K562 (cell line): ENCODE measurements around the gene LIN28B. TPM values are rescaled to one million over a fixed set of nuclear protein-coding genes. Genes with fewer than 3 reads are reported as not detected.

Experiments
- ATAC-seq: fragments of 200-7000 bp; cut with Tn5 transposase; 3 replicates; pipeline ENCODE4 v1.9.1; 2020; ENCODE audit warnings: moderate library complexity
- BruUV-seq: library from RNA; stranded (reverse); fragments of 400-500 nt; replicated peaks from 2 replicates; lab custom pipeline; 2021; lab: Mats Ljungman, UMichigan
- CTCF ChIA-PET: fragments of 300-600 bp; formaldehyde crosslinking; extraction: SDS; loops from one replicate; lab custom pipeline; 2021; ENCODE audit warnings: low intra/inter-chr PET ratio; lab: Yijun Ruan, JAX
- POLR2A ChIA-PET: fragments of 300-600, 350-650 bp; sonication (Branson Sonifier 250); formaldehyde crosslinking; extraction: SDS; loops from one replicate; lab custom pipeline; 2021; ENCODE audit warnings: antibody characterized with exemption, inconsistent platforms; lab: Yijun Ruan, JAX
- DNase-seq, 4 experiments: peaks; one replicate each; pipeline versions ENCODE4 v3.0.0 to v3.0.0-alpha.2; 2011 to 2018; ENCODE audit warnings: low spot score in 3 of 4, mixed read lengths in 3 of 4; ENCODE audit errors: extremely low read depth in 1 of 4
- FAIRE-seq: peaks from 2 replicates; lab custom pipeline; 2011; peaks lifted over from hg19 to GRCh38; lab: Jason Lieb, UNC
- H2AFZ ChIP-seq: 2 replicates; pipeline ENCODE4 v1.6.0; 2011; ENCODE audit warnings: low read depth, low read length, control low read depth, inconsistent platforms
- H3K27ac ChIP-seq: fragments of 200-600 bp; 3 replicates; pipeline ENCODE4 v1.8.0; 2011; ENCODE audit warnings: low read depth, mild to moderate bottlenecking, control low read depth, inconsistent platforms, low read length, moderate library complexity, mixed read lengths; ENCODE audit errors: extremely low read depth
- H3K27me3 ChIP-seq, 2 experiments: fragments of 300-600 bp in 1 of 2; 2 replicates in 1 of 2; 3 replicates in 1 of 2; pipeline versions ENCODE4 v1.6.0 to v1.8.0; 2011; ENCODE audit warnings: inconsistent platforms in 2 of 2, low read length in 2 of 2, mild to moderate bottlenecking in 1 of 2, mixed read lengths in 1 of 2, moderate library complexity in 1 of 2; ENCODE audit not compliant: control insufficient read depth in 2 of 2, insufficient read depth in 2 of 2
- H3K36me3 ChIP-seq: fragments of 300-600 bp; 3 replicates; pipeline ENCODE4 v1.8.0; 2011; ENCODE audit warnings: mild to moderate bottlenecking, low read length, inconsistent platforms; ENCODE audit not compliant: control insufficient read depth, insufficient read depth
- H3K4me1 ChIP-seq, 2 experiments: fragments of 200-600 bp in 1 of 2; replicated peaks in 1 of 2; 2 replicates in 1 of 2; 3 replicates in 1 of 2; pipeline versions ENCODE4 v1.5.1 to v1.8.0; 2011; ENCODE audit warnings: inconsistent platforms in 2 of 2, low read length in 2 of 2, mild to moderate bottlenecking in 1 of 2, mixed read lengths in 1 of 2, moderate library complexity in 1 of 2; ENCODE audit not compliant: control insufficient read depth in 2 of 2, insufficient read depth in 2 of 2
- H3K4me2 ChIP-seq: 2 replicates; pipeline ENCODE4 v1.6.1; 2011; ENCODE audit warnings: low read length, control low read depth, inconsistent platforms, mixed read lengths; ENCODE audit not compliant: insufficient read depth
- H3K4me3 ChIP-seq: fragments of 200-600 bp; sonication (generic), shearing (Covaris generic); 2 replicates; pipeline ENCODE4 v1.5.1; 2016; ENCODE audit warnings: control low read depth, inconsistent platforms
- H3K79me2 ChIP-seq: fragments of 200-600 bp; 3 replicates; pipeline ENCODE4 v1.8.0; 2011; ENCODE audit warnings: low read length, inconsistent platforms; ENCODE audit not compliant: control insufficient read depth, insufficient read depth
- H3K9ac ChIP-seq, 2 experiments: 2 replicates each; pipeline versions ENCODE4 v1.6.0 to v1.6.1; 2011; ENCODE audit warnings: low read depth in 2 of 2, low read length in 2 of 2, control low read depth in 1 of 2, inconsistent platforms in 1 of 2, mild to moderate bottlenecking in 1 of 2, mixed read lengths in 1 of 2; ENCODE audit not compliant: insufficient read depth in 1 of 2
- H3K9me1 ChIP-seq: one replicate; pipeline ENCODE4 v1.6.0; 2011; ENCODE audit warnings: inconsistent platforms, mild to moderate bottlenecking, low read length, moderate library complexity; ENCODE audit not compliant: control insufficient read depth, insufficient read depth
- H3K9me3 ChIP-seq: replicated peaks from 2 replicates; pipeline ENCODE4 v1.5.1; 2011; ENCODE audit warnings: low read depth, low read length, inconsistent platforms; ENCODE audit not compliant: control insufficient read depth, insufficient read depth
- H4K20me1 ChIP-seq: replicated peaks from 2 replicates; pipeline ENCODE4 v1.6.1; 2011; ENCODE audit warnings: low read length, inconsistent platforms, mixed read lengths; ENCODE audit not compliant: control insufficient read depth, insufficient read depth
- MAFF ChIP-seq: IDR thresholded peaks from 2 replicates; pipeline ENCODE4 v1.6.1; 2012; ENCODE audit warnings: low read length, improper control_type of control experiment
- PRDM10 ChIP-seq: fragments of 450-650 bp; IDR thresholded peaks from 2 replicates; pipeline ENCODE4 v1.6.1; 2018; ENCODE audit not compliant: partially characterized antibody
- TFAM ChIP-seq: fragments of 250-450 bp; sonication (Bioruptor Pico); conservative IDR thresholded peaks from 2 replicates; pipeline ENCODE4 v1.5.0; 2021; ENCODE audit warnings: mild to moderate bottlenecking, moderate library complexity
- ZNF175 ChIP-seq: fragments of 200-800 bp; sonication (Bioruptor generic); IDR thresholded peaks from 2 replicates; pipeline ENCODE4 v1.6.1; 2016; ENCODE audit warnings: low read depth, mild to moderate bottlenecking, missing genetic modification characterization, missing compliant biosample characterization
- WGBS: fragments of 100-300 bp; shearing (Covaris generic); methylation state at CpG from one replicate; pipeline ENCODE4 v1.1.6; 2016; ENCODE audit warnings: low coverage, mixed read lengths; ENCODE audit not compliant: insufficient coverage; ENCODE audit errors: missing lambda C conversion rate; 5-methylcytosine and 5-hydroxymethylcytosine counted together
- in situ Hi-C: fragments of 300-500 bp; cut with MboI; formaldehyde crosslinking; loops from 4 replicates; pipeline ENCODE4 v1.15.0; 2018; ENCODE audit warnings: inconsistent platforms, mixed read lengths
- intact Hi-C: fragments of 100-400 bp; cut with micrococcal nuclease; formaldehyde crosslinking; loops from 2 replicates; pipeline ENCODE4 v1.14.2; 2022
- polyA plus RNA-seq, 8 experiments: library from polyadenylated mRNA; depleted of rRNA in 4 of 8; stranded (reverse) in 5 of 8; unstranded in 3 of 8; fragments of >200 nt; fragmentation: Nextera tagmentation in 2 of 8; fragmentation: Illumina TruSeq in 1 of 8; extraction: Ambion mirVana in 2 of 8; extraction: Trizol in 1 of 8; gene quantifications; 2 replicates each; pipeline versions ENCODE4 v1.2.1 to v1.2.3, GENCODE V29; 2011 to 2014; ENCODE audit warnings: inconsistent platforms in 1 of 8, missing spikeins in 1 of 8
- total RNA-seq, 7 experiments: library from RNA; depleted of rRNA in 6 of 7; stranded (reverse); fragments of >200 nt in 6 of 7; fragmentation: Illumina TruSeq in 2 of 7; extraction: Trizol in 2 of 7; gene quantifications; 2 replicates each; pipeline versions ENCODE4 v1.2.1 to v1.2.3, GENCODE V29; 2011 to 2021; ENCODE audit warnings: low replicate concordance in 1 of 7

LIN28B gene
- total and polyA plus RNA-seq, 9 of the 15 experiments (the other 6 are each of a cell fraction or from before 2014, with no cell fraction given), result 20.9 to 77.3 (median 42.1) TPM

GRCh38 chr6:105015482-105015881, 58.6 kb downstream of the LIN28B start:
- Histone ChIP-seq H2AFZ (no peak overlapping the region), H3K4me3 (no peak overlapping the region), H3K9me3 (no peaks in the 10 kb centered on the region), H3K36me3 (no peaks in the 10 kb centered on the region), H3K27ac (no peak overlapping the region), H4K20me1 (no peaks in the 10 kb centered on the region), H3K4me2 (no peak overlapping the region), H3K27me3 (no peaks in the 10 kb centered on the region), H3K4me1 (peaks cover 0 to 5% of the 10 kb centered on the region in 2 experiments; a peak in 1 of 5 replicates), H3K9ac (no peak overlapping the region), H3K9me1 (no peaks in the 10 kb centered on the region), H3K79me2 (peaks cover 56% of the 10 kb centered on the region)
- intact Hi-C loops, result no loop called here
- ATAC-seq, result no peak
- in situ Hi-C loops, result no loop called here
- DNase-seq, result no peak
- TF ChIP-seq MAFF (no peak), TFAM (CRISPR knock-in tag) (no peak)
- 70% methylated on average over 2 of the region's 2 CpGs for WGBS
- no peak for FAIRE-seq
- ChIA-PET CTCF (no interaction called here), POLR2A (no interaction called here)
- no TSS peak for BruUV-seq

GRCh38 chr6:105019285-105019684, 62.4 kb downstream of the LIN28B start:
- intact Hi-C loops, result no loop called here
- Histone ChIP-seq H3K4me2 (no peak overlapping the region), H3K27ac (no peak overlapping the region), H3K9ac (no peak overlapping the region), H3K27me3 (no peaks in the 10 kb centered on the region), H4K20me1 (no peaks in the 10 kb centered on the region; the same call in 1 of the 2 replicates), H3K4me1 (peaks cover 0 to 5% of the 10 kb centered on the region in 2 experiments; a peak in 1 of 5 replicates), H3K79me2 (peaks cover 57% of the 10 kb centered on the region), H3K4me3 (no peak overlapping the region), H2AFZ (no peak overlapping the region), H3K9me1 (no peaks in the 10 kb centered on the region), H3K9me3 (no peaks in the 10 kb centered on the region), H3K36me3 (no peaks in the 10 kb centered on the region)
- FAIRE-seq (no peak), DNase-seq (no peak), ATAC-seq (no peak)
- TF ChIP-seq ZNF175 (CRISPR knock-in tag) (no peak), PRDM10 (peak; percentile 52)
- WGBS, result 66% methylated on average over 2 of the region's 2 CpGs
- ChIA-PET POLR2A (no interaction called here), CTCF (no interaction called here)
- in situ Hi-C loops, result no loop called here
- no TSS peak for BruUV-seq
